ENCODE data around the gene FBN1.
A peak's percentile ranks its signal among the peaks of the same experiment; 100 is the strongest.

The FBN1 gene

GRCh38 chr15:48645558-48646330 is at the start of gene FBN1:
Gene FBN1 (minus strand): TSS chr15:48645709. CDS start chr15:48644769, 940 bp downstream.
- peak; percentile 57 for DNase-seq

- DNase-seq = peak; percentile 46
These were observed 48.0 kb upstream of the FBN1 start for GRCh38 chr15:48693484-48693883.

GRCh38 chr15:48688493-48688892 is 43.0 kb upstream of the FBN1 start:
- DNase-seq = no peak

GRCh38 chr15:48683991-48684765 is 38.7 kb upstream of the FBN1 start:
- no peak for DNase-seq

- DNase-seq = peak; percentile 52
These were observed 37.6 kb upstream of the FBN1 start for GRCh38 chr15:48682942-48683651.

GRCh38 chr15:48681353-48681752 is 35.8 kb upstream of the FBN1 start:
- DNase-seq = no peak

GRCh38 chr15:48680841-48681240 is 35.3 kb upstream of the FBN1 start:
- no peak for DNase-seq

GRCh38 chr15:48679952-48680351 is 34.4 kb upstream of the FBN1 start:
- no peak for DNase-seq

GRCh38 chr15:48678851-48679250 is 33.3 kb upstream of the FBN1 start:
- DNase-seq = no peak

GRCh38 chr15:48677821-48678220 is 32.3 kb upstream of the FBN1 start:
- no peak for DNase-seq

GRCh38 chr15:48675436-48675835 is 29.9 kb upstream of the FBN1 start:
- no peak for DNase-seq

- DNase-seq = no peak
These were observed 29.4 kb upstream of the FBN1 start for GRCh38 chr15:48674876-48675275.

- DNase-seq = no peak
These were observed 26.7 kb upstream of the FBN1 start for GRCh38 chr15:48672206-48672605.

- peak; percentile 32 for DNase-seq
These were observed 25.9 kb upstream of the FBN1 start for GRCh38 chr15:48671103-48672022.

- no peak for DNase-seq
These were observed 22.2 kb upstream of the FBN1 start for GRCh38 chr15:48667701-48668100.

GRCh38 chr15:48664436-48664835 is 18.9 kb upstream of the FBN1 start:
- DNase-seq = no peak

GRCh38 chr15:48657950-48658591 is 12.6 kb upstream of the FBN1 start:
- DNase-seq = no peak

- DNase-seq = no peak
These were observed 9.3 kb upstream of the FBN1 start for GRCh38 chr15:48654801-48655200.

- DNase-seq = no peak
These were observed 8.6 kb upstream of the FBN1 start for GRCh38 chr15:48653913-48654670.

GRCh38 chr15:48653216-48653615 is 7.7 kb upstream of the FBN1 start:
- no peak for DNase-seq

- no peak for DNase-seq
These were observed 7.1 kb upstream of the FBN1 start for GRCh38 chr15:48652510-48653076.

Data from OCI-M1 (cell line).